Muscle layer of duodenum (tissue), 2 donors: ENCODE results near the gene SHROOM3.

ENCODE experiments used
- H3K27ac ChIP-seq: one replicate; pipeline ENCODE4 v1.7.0; 2013; ENCODE audit warnings: mild to moderate bottlenecking, low read length
- H3K27me3 ChIP-seq: one replicate; pipeline ENCODE4 v1.7.0; 2013; ENCODE audit warnings: low read depth, mild to moderate bottlenecking, control low read depth, low read length
- H3K36me3 ChIP-seq, 2 donors: one replicate each; pipeline ENCODE4 v1.7.0; 2013; ENCODE audit warnings: low read length in 2 of 2, control low read depth in 1 of 2, mild to moderate bottlenecking in 1 of 2; ENCODE audit not compliant: insufficient read depth in 2 of 2, control insufficient read depth in 1 of 2
- H3K4me1 ChIP-seq, 2 donors: one replicate each; pipeline ENCODE4 v1.7.0; 2013; ENCODE audit warnings: low read length in 2 of 2, mild to moderate bottlenecking in 2 of 2, control low read depth in 1 of 2, moderate library complexity in 1 of 2; ENCODE audit not compliant: insufficient read depth in 2 of 2, control insufficient read depth in 1 of 2
- H3K4me3 ChIP-seq, 2 donors: one replicate each; pipeline ENCODE4 v1.7.0; 2013; ENCODE audit warnings: low read length in 2 of 2, low read depth in 1 of 2, mild to moderate bottlenecking in 1 of 2
- H3K9me3 ChIP-seq, 2 donors: one replicate each; pipeline ENCODE4 v1.7.0; 2013; ENCODE audit warnings: low read length in 2 of 2, control low read depth in 1 of 2, mild to moderate bottlenecking in 1 of 2; ENCODE audit not compliant: control insufficient read depth in 1 of 2
- donor health status: healthy.

Gene SHROOM3

DNA sequence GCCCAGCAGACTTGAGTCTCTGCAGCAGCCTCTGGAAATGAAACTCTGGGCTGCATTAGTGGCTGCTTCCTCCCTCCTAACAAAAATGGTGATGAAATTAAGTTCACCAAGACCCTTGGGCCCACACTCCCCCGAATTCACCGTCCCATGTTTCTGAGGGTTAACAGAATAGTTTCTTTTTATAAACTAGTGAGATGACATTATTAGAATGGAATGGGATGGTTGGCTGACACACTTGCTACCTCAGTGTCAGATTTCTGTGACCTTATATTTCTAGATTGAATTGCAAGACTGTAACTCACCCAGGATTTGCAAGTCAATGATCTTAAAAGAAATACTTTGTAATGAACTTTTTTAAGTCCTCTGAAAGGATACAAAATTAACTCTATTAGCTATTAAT is 127.1 kb downstream of the SHROOM3 start:
- H3K4me1 ChIP-seq: peaks cover 0 to 8% of the 10 kb centered on the region in 2 donors
- no peaks in the 10 kb centered on the region for H3K9me3 ChIP-seq
- H3K4me3 ChIP-seq: no peak overlapping the region
- no peaks in the 10 kb centered on the region for H3K36me3 ChIP-seq
- peak overlapping the region; percentile 14 for H3K27ac ChIP-seq
- H3K27me3 ChIP-seq: no peaks in the 10 kb centered on the region

DNA sequence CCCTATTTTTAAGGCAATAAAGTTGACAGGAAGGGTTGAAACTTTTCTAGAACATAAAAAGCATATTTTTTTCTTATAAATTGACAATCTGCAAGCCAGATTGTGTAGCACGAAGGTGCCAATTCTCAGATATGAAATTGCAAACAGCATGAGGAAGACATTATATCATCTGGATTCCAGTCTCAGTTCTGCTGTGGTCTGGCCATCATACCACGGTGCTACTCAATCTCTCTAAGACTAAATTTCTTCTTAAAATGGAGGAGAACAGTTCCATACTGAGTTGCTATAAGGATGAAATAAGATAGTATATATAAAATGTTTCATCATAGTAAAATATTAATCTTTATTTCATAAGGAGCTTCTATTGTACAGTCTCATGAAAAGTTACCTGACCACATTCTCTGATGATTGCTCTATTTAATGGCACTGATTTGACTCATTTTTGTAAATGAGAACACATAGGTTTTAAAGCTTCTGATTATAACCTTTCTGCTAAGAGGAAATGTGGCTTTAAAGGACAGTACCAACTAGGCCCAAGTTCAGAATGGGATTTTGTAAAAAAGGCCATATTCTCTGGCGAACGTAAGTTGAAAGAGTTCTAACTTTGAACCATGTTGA is 127.9 kb downstream of the SHROOM3 start:
- H3K27ac ChIP-seq: peak overlapping the region; percentile 14
- H3K36me3 ChIP-seq: no peaks in the 10 kb centered on the region
- H3K4me1 ChIP-seq: peaks cover 0 to 8% of the 10 kb centered on the region in 2 donors
- H3K9me3 ChIP-seq: no peaks in the 10 kb centered on the region
- H3K4me3 ChIP-seq: no peak overlapping the region
- H3K27me3 ChIP-seq: no peaks in the 10 kb centered on the region

DNA sequence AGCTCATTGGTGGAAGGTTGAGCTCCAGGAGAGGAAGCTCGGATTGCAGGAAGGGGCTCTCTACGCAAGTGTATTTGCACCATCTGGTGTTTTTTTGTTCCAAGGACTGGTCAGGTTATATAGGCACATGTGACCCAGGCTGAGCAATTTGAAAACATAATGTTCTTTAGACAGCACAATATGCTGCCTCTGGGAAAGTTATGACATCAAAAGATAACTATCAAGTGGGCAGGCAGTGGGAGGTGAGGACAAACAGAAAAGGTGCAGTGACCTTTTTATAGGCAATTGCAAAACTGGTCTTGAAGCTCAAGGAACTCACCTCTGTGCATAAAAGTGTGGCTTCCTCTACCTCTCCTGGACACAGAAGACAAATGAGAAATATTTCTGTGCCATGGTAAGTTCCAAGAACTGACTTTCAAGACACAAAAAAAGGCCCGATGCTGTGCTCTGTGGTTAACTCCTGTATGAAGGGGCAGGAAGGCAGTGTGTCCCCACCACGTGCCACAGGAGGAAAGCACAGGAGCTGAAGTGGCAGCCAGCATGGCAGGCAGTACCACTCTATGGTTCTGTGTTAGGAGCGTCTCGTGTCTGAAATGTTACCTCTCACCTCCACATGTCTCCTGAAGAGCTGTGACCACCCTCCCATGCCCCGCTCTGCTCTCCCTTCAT is 128.6 kb downstream of the SHROOM3 start:
- Histone ChIP-seq H3K9me3 (no peaks in the 10 kb centered on the region), H3K27ac (no peak overlapping the region), H3K36me3 (no peaks in the 10 kb centered on the region), H3K27me3 (no peaks in the 10 kb centered on the region), H3K4me3 (no peak overlapping the region), H3K4me1 (peaks cover 0 to 8% of the 10 kb centered on the region in 2 donors)

DNA sequence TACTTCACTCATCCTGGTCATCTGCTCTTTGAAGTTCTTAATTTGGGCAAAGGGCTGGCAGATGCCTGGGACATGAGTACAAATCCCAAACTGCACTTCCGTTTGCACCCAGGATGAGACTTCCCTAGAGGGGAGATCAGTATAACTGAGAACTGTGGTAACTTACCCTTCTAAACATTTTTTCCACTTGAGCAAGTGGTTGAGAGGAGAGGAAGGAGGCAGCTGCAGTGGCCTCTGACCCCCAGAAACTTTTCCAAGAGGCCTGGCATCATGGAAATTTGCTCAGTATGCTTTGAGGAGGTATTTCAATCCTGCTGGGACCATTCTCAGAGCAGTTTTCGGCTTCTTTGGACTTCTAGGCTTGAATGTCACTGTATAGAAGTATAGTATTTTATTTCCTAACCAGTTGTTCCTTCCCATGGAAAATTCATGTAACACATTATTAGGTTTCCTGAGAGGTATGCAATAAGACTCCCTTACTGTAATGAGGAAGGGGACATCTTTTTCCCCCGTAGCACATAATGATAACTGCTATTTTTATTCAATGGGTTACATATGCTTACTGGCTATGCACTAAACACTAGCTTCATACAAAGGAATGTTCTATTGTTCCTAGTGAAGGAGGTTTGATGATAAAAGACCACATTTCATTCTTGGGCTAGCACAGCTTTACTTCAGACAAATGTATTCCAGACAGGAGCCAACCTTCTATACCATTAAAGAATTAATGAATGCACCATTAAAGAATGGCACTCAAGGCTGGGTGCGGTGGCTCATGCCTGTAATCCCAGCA is 129.3 kb downstream of the SHROOM3 start:
- Histone ChIP-seq H3K4me1 (peaks cover 0 to 8% of the 10 kb centered on the region in 2 donors), H3K27me3 (no peaks in the 10 kb centered on the region), H3K27ac (no peak overlapping the region), H3K9me3 (no peaks in the 10 kb centered on the region), H3K4me3 (no peak overlapping the region), H3K36me3 (no peaks in the 10 kb centered on the region)

GRCh38 chr4:76568262-76568661 is 133.2 kb downstream of the SHROOM3 start:
- Histone ChIP-seq H3K9me3 (no peaks in the 10 kb centered on the region), H3K36me3 (no peaks in the 10 kb centered on the region), H3K4me1 (no peaks in the 10 kb centered on the region), H3K27me3 (no peaks in the 10 kb centered on the region), H3K27ac (no peak overlapping the region), H3K4me3 (no peak overlapping the region)

GRCh38 chr4:76569225-76569624 is 134.2 kb downstream of the SHROOM3 start:
- H3K27ac ChIP-seq: no peak overlapping the region
- H3K4me1 ChIP-seq: no peaks in the 10 kb centered on the region
- H3K9me3 ChIP-seq: no peaks in the 10 kb centered on the region
- no peaks in the 10 kb centered on the region for H3K36me3 ChIP-seq
- no peak overlapping the region for H3K4me3 ChIP-seq
- no peaks in the 10 kb centered on the region for H3K27me3 ChIP-seq

- Histone ChIP-seq H3K27ac (no peak overlapping the region), H3K4me3 (no peak overlapping the region), H3K27me3 (no peaks in the 10 kb centered on the region), H3K36me3 (no peaks in the 10 kb centered on the region), H3K9me3 (no peaks in the 10 kb centered on the region), H3K4me1 (no peaks in the 10 kb centered on the region)
Observed at GRCh38 chr4:76569706-76570105, 134.7 kb downstream of the SHROOM3 start.

DNA sequence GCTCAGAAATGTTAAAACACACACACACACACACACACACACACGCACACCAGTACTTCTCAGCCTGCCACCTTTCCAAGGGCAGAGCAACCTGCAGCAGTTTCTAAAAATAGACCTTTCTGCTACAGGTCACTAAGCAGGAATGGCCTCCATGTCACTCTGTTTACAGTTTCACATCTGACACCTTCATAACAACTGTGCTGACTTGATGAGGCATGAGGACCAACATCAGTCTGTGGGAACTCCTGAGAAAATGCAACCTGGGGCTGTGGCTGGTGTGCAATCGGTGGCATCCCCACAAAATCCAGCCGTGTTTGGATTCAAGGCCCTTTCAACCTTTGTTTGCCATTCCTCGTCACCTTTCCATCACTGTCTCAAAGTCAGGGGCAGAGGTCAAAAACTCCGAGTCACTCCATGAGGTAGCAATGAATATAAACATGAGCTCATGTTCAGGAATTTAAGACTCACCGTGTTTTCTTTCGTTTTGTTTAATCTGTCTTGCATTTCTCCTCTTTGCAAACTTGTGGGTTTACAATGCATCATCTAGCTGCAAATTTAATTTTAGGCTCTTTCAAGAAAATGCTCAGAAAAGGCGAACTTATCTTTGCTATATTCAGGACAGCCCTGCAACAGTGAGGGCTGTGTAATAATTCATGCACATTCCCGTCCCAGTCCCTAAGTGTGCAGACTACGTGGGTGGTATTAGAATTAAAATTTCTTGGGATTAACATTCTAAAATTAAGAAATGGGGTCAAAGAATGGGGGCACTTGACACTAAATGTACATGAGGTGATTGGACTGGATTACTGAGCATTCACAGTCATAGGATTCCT is 135.3 kb downstream of the SHROOM3 start:
- no peaks in the 10 kb centered on the region for H3K4me1 ChIP-seq
- no peaks in the 10 kb centered on the region for H3K9me3 ChIP-seq
- no peaks in the 10 kb centered on the region for H3K27me3 ChIP-seq
- no peaks in the 10 kb centered on the region for H3K36me3 ChIP-seq
- H3K27ac ChIP-seq: no peak overlapping the region
- peak overlapping the region in 1 of 2 donors; percentile 20 for H3K4me3 ChIP-seq

GRCh38 chr4:76571274-76571673 is 136.2 kb downstream of the SHROOM3 start:
- Histone ChIP-seq H3K4me3 (no peak overlapping the region), H3K9me3 (no peaks in the 10 kb centered on the region), H3K27ac (no peak overlapping the region)

DNA sequence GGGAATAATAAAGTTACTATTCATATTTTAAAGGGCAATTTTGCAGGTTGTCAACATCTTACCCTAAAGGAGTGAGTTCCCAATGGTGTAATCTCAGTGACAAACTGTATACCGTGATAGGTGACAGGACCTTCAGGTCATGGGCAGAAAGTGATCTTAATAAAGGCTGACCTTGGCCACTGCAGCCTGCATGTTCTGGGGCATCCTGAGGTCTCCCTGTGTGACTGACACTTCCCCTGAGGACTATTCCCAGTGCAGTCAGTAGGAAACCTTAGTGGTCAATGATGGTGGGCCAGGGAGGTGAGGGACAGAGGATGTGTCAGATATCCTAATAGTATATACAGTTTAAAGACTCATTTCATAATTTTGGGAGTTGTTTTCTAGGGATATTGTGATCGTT is 137.2 kb downstream of the SHROOM3 start:
- Histone ChIP-seq H3K4me3 (no peak overlapping the region), H3K4me1 (no peaks in the 10 kb centered on the region), H3K27ac (no peak overlapping the region), H3K36me3 (no peaks in the 10 kb centered on the region), H3K9me3 (no peaks in the 10 kb centered on the region), H3K27me3 (no peaks in the 10 kb centered on the region)

More at GRCh38 chr4:76571274-76571673, 136.2 kb downstream of the SHROOM3 start:
- no peaks in the 10 kb centered on the region for H3K4me1 ChIP-seq
- no peaks in the 10 kb centered on the region for H3K27me3 ChIP-seq
- H3K36me3 ChIP-seq: no peaks in the 10 kb centered on the region

DNA sequence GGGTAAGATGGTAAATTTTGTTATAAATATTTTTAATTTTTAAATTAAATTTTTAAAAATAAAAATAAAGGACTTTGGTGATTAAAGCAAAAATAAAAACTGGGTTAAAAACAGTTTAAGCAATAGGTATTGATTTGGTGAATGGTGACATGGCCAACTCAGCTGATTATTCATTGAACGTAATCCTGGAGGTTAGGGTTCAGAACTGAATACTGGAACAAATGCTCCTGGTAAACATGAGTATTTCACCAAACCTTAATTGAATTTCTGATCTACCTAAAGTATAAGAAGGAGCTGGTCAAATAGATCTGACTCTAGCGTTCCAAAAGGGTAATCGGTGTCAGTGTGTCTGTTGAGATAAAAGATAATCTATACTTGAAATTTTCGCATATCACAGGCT is 141.8 kb downstream of the SHROOM3 start:
- Histone ChIP-seq H3K4me1 (no peaks in the 10 kb centered on the region), H3K27me3 (no peaks in the 10 kb centered on the region), H3K9me3 (no peaks in the 10 kb centered on the region), H3K27ac (no peak overlapping the region), H3K36me3 (no peaks in the 10 kb centered on the region), H3K4me3 (no peak overlapping the region)
